Neuron (in vitro differentiated cells): ENCODE data around the gene SLC37A2.
"Not testable (repeated sequence)": the region's sequence is repeated elsewhere in the genome, so short reads cannot be mapped to it uniquely, and the experiment has no call there.

Experiments
- H2AFZ ChIP-seq: one replicate; pipeline ENCODE4 v1.6.1; 2013; ENCODE audit warnings: low read depth, mild to moderate bottlenecking, inconsistent platforms, low read length, moderate library complexity
- H3K27me3 ChIP-seq: one replicate; pipeline ENCODE4 v1.6.1; 2013; ENCODE audit warnings: low read length; ENCODE audit not compliant: insufficient read depth
- H3K36me3 ChIP-seq: one replicate; pipeline ENCODE4 v1.6.1; 2013; ENCODE audit warnings: low read length; ENCODE audit not compliant: insufficient read depth
- H3K4me1 ChIP-seq: one replicate; pipeline ENCODE4 v1.6.1; 2013; ENCODE audit warnings: low read length; ENCODE audit not compliant: insufficient read depth
- H3K4me3 ChIP-seq: 2 replicates; pipeline ENCODE4 v1.5.1; 2013; ENCODE audit warnings: mild to moderate bottlenecking, low read length, moderate library complexity
- H3K9me3 ChIP-seq: one replicate; pipeline ENCODE4 v1.6.1; 2013; ENCODE audit warnings: low read length

The SLC37A2 gene

GRCh38 chr11:125082611-125083311, 19.7 kb downstream of the SLC37A2 start:
- Histone ChIP-seq H3K9me3 (no peaks in the 10 kb centered on the region), H2AFZ (no peak overlapping the region), H3K4me1 (peaks cover 14% of the 10 kb centered on the region), H3K36me3 (no peaks in the 10 kb centered on the region), H3K27me3 (no peaks in the 10 kb centered on the region), H3K4me3 (no peak overlapping the region)

GRCh38 chr11:125083312-125084056, 20.4 kb downstream of the SLC37A2 start:
- no peaks in the 10 kb centered on the region for H3K36me3 ChIP-seq
- no peak overlapping the region for H3K4me3 ChIP-seq
- no peaks in the 10 kb centered on the region for H3K9me3 ChIP-seq
- peaks cover 14% of the 10 kb centered on the region for H3K4me1 ChIP-seq
- no peak overlapping the region for H2AFZ ChIP-seq
- H3K27me3 ChIP-seq: no peaks in the 10 kb centered on the region

GRCh38 chr11:125084057-125084416, 20.9 kb downstream of the SLC37A2 start:
- peaks cover 14% of the 10 kb centered on the region for H3K4me1 ChIP-seq
- H3K36me3 ChIP-seq: no peaks in the 10 kb centered on the region
- H3K9me3 ChIP-seq: no peaks in the 10 kb centered on the region
- H2AFZ ChIP-seq: no peak overlapping the region
- no peaks in the 10 kb centered on the region for H3K27me3 ChIP-seq
- no peak overlapping the region for H3K4me3 ChIP-seq

- Histone ChIP-seq H3K36me3 (no peaks in the 10 kb centered on the region), H3K4me3 (no peak overlapping the region), H3K4me1 (peaks cover 14% of the 10 kb centered on the region), H3K27me3 (no peaks in the 10 kb centered on the region), H2AFZ (no peak overlapping the region), H3K9me3 (no peaks in the 10 kb centered on the region)
Measured at GRCh38 chr11:125084761-125085231, 21.7 kb downstream of the SLC37A2 start.

GRCh38 chr11:125085301-125086081, 22.4 kb downstream of the SLC37A2 start:
- Histone ChIP-seq H3K4me1 (peaks cover 14% of the 10 kb centered on the region), H3K27me3 (no peaks in the 10 kb centered on the region), H3K4me3 (no peak overlapping the region), H3K36me3 (no peaks in the 10 kb centered on the region), H3K9me3 (no peaks in the 10 kb centered on the region), H2AFZ (no peak overlapping the region)

GRCh38 chr11:125086633-125087296, 23.7 kb downstream of the SLC37A2 start:
- no peaks in the 10 kb centered on the region for H3K9me3 ChIP-seq
- no peaks in the 10 kb centered on the region for H3K27me3 ChIP-seq
- H3K4me1 ChIP-seq: peaks cover 19% of the 10 kb centered on the region
- H3K4me3 ChIP-seq: no peak overlapping the region
- no peak overlapping the region for H2AFZ ChIP-seq
- H3K36me3 ChIP-seq: no peaks in the 10 kb centered on the region

GRCh38 chr11:125088123-125088522, 25.0 kb downstream of the SLC37A2 start:
- H3K36me3 ChIP-seq: no peaks in the 10 kb centered on the region
- H3K4me1 ChIP-seq: peaks cover 20% of the 10 kb centered on the region
- no peak overlapping the region for H3K4me3 ChIP-seq
- H3K27me3 ChIP-seq: no peaks in the 10 kb centered on the region
- H3K9me3 ChIP-seq: no peaks in the 10 kb centered on the region
- no peak overlapping the region for H2AFZ ChIP-seq

GRCh38 chr11:125088576-125089455, 25.7 kb downstream of the SLC37A2 start:
- Histone ChIP-seq H3K4me1 (peaks cover 13% of the 10 kb centered on the region), H2AFZ (no peak overlapping the region), H3K36me3 (no peaks in the 10 kb centered on the region), H3K27me3 (no peaks in the 10 kb centered on the region), H3K4me3 (no peak overlapping the region), H3K9me3 (no peaks in the 10 kb centered on the region)

- not testable (repeated sequence) for H3K27me3 ChIP-seq, H2AFZ ChIP-seq, H3K9me3 ChIP-seq, H3K4me3 ChIP-seq, H3K36me3 ChIP-seq
- H3K4me1 ChIP-seq: peaks cover 13% of the 10 kb centered on the region
Measured at GRCh38 chr11:125089481-125089880, 26.4 kb downstream of the SLC37A2 start.

GRCh38 chr11:125090151-125090550, 27.0 kb downstream of the SLC37A2 start:
- not testable (repeated sequence) for H3K9me3 ChIP-seq, H2AFZ ChIP-seq, H3K4me3 ChIP-seq, H3K36me3 ChIP-seq, H3K27me3 ChIP-seq
- peaks cover 13% of the 10 kb centered on the region for H3K4me1 ChIP-seq

GRCh38 chr11:125090816-125091215, 27.7 kb downstream of the SLC37A2 start:
- Histone ChIP-seq H2AFZ (no peak overlapping the region), H3K27me3 (no peaks in the 10 kb centered on the region), H3K4me1 (peaks cover 13% of the 10 kb centered on the region), H3K9me3 (no peaks in the 10 kb centered on the region), H3K4me3 (no peak overlapping the region), H3K36me3 (peaks cover 4% of the 10 kb centered on the region)

GRCh38 chr11:125091247-125091876, 28.3 kb downstream of the SLC37A2 start:
- Histone ChIP-seq H3K4me1 (peaks cover 13% of the 10 kb centered on the region), H2AFZ (no peak overlapping the region), H3K4me3 (no peak overlapping the region), H3K9me3 (no peaks in the 10 kb centered on the region), H3K36me3 (peaks cover 9% of the 10 kb centered on the region), H3K27me3 (no peaks in the 10 kb centered on the region)
